ENCODE measurements around the gene PLXNB2.

The PLXNB2 gene

DNA sequence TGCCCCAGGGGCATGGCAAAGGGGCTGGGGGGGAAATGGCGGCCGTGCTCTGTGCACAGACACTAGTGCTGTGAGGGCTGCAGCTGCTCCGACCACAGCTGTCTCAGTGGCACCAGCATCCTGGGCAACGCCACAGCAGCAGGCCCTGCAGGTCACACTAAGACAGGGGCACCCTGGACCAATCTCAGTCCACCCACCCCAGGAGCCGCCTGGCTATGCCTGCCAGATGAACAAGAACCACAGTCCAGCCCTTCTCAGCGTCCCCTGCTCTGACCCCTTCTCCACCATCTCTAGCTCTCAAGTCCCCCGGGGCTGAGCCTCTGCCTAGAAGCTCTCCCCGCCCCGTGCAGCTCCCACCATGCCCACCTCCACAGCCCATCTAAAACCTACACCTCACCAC, 79.1 kb downstream of the PLXNB2 start:
- DNase-seq (ENCODE audit: low spot score) (no peak), ATAC-seq (ENCODE audit: low read depth) (no peak)
- no peaks in the 10 kb centered on the region for H3K9me3 ChIP-seq (ENCODE audit: severe bottlenecking)
- H3K4me1 ChIP-seq (ENCODE audit: insufficient read depth, poor library complexity, severe bottlenecking) = no peaks in the 10 kb centered on the region
- TF ChIP-seq, protein P1, sequence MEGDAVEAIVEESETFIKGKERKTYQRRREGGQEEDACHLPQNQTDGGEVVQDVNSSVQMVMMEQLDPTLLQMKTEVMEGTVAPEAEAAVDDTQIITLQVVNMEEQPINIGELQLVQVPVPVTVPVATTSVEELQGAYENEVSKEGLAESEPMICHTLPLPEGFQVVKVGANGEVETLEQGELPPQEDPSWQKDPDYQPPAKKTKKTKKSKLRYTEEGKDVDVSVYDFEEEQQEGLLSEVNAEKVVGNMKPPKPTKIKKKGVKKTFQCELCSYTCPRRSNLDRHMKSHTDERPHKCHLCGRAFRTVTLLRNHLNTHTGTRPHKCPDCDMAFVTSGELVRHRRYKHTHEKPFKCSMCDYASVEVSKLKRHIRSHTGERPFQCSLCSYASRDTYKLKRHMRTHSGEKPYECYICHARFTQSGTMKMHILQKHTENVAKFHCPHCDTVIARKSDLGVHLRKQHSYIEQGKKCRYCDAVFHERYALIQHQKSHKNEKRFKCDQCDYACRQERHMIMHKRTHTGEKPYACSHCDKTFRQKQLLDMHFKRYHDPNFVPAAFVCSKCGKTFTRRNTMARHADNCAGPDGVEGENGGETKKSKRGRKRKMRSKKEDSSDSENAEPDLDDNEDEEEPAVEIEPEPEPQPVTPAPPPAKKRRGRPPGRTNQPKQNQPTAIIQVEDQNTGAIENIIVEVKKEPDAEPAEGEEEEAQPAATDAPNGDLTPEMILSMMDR (IDR thresholded peaks at IDR 0.05; ENCODE audit: poor library complexity, severe bottlenecking) = no peak
- H3K36me3 ChIP-seq (ENCODE audit: low read depth) = peaks cover 15% of the 10 kb centered on the region
- no peaks in the 10 kb centered on the region for H3K27me3 ChIP-seq (ENCODE audit: insufficient read depth, poor library complexity, severe bottlenecking)
- no peak overlapping the region for H3K4me3 ChIP-seq (ENCODE audit: severe bottlenecking)
- H3K27ac ChIP-seq (ENCODE audit: poor library complexity, severe bottlenecking) = no peak overlapping the region

DNA sequence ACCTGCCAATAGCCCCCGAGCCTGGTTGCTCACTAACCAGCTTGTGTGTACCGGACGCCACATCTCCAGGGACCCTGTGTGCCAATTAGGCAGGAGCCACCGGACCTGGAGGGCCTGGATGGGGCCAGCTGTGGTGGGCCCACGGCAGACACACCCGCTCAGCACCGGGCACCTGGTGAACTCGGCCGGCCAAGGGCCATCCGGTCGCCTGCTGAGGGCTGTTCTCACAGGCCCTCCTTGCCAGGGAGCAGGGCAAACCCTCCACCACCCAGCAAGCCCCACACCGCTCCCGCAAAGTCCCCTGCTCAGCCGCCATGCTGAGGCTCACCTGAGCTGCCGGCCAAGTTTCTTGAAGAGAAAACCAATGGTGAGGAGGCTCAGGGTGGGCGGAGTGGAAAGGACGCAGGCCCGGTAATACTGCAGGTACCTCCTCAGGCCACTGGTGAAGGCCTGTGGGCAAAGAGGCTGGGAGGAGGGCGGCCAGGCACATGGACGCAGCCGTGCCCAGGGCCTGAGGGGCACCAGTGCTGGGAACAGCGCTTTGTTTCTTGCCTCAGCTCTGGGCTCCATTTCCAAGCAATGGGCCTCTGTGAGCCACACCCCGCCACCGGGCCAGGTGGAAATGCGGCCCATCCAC, 79.7 kb downstream of the PLXNB2 start:
- Histone ChIP-seq H3K36me3 (ENCODE audit: low read depth) (peaks cover 22% of the 10 kb centered on the region), H3K4me3 (ENCODE audit: severe bottlenecking) (no peak overlapping the region), H3K27me3 (ENCODE audit: insufficient read depth, poor library complexity, severe bottlenecking) (no peaks in the 10 kb centered on the region), H3K9me3 (ENCODE audit: severe bottlenecking) (no peaks in the 10 kb centered on the region), H3K4me1 (ENCODE audit: insufficient read depth, poor library complexity, severe bottlenecking) (no peaks in the 10 kb centered on the region), H3K27ac (ENCODE audit: poor library complexity, severe bottlenecking) (no peak overlapping the region)
- DNase-seq (ENCODE audit: low spot score) = peak; percentile 46
- no peak for ATAC-seq (ENCODE audit: low read depth)
- TF ChIP-seq, protein P1 (IDR thresholded peaks at IDR 0.05; ENCODE audit: poor library complexity, severe bottlenecking) = no peak

GRCh38 chr22:50226875-50227165, 80.6 kb downstream of the PLXNB2 start:
- no peaks in the 10 kb centered on the region for H3K9me3 ChIP-seq (ENCODE audit: severe bottlenecking)
- TF ChIP-seq, protein P1 (IDR thresholded peaks at IDR 0.05; ENCODE audit: poor library complexity, severe bottlenecking) = no peak
- H3K27me3 ChIP-seq (ENCODE audit: insufficient read depth, poor library complexity, severe bottlenecking) = no peaks in the 10 kb centered on the region
- ATAC-seq (ENCODE audit: low read depth) = no peak
- peaks cover 29% of the 10 kb centered on the region for H3K36me3 ChIP-seq (ENCODE audit: low read depth)
- no peak overlapping the region for H3K4me3 ChIP-seq (ENCODE audit: severe bottlenecking)
- peak; percentile 49 for DNase-seq (ENCODE audit: low spot score)
- H3K27ac ChIP-seq (ENCODE audit: poor library complexity, severe bottlenecking) = no peak overlapping the region
- H3K4me1 ChIP-seq (ENCODE audit: insufficient read depth, poor library complexity, severe bottlenecking) = no peaks in the 10 kb centered on the region

DNA sequence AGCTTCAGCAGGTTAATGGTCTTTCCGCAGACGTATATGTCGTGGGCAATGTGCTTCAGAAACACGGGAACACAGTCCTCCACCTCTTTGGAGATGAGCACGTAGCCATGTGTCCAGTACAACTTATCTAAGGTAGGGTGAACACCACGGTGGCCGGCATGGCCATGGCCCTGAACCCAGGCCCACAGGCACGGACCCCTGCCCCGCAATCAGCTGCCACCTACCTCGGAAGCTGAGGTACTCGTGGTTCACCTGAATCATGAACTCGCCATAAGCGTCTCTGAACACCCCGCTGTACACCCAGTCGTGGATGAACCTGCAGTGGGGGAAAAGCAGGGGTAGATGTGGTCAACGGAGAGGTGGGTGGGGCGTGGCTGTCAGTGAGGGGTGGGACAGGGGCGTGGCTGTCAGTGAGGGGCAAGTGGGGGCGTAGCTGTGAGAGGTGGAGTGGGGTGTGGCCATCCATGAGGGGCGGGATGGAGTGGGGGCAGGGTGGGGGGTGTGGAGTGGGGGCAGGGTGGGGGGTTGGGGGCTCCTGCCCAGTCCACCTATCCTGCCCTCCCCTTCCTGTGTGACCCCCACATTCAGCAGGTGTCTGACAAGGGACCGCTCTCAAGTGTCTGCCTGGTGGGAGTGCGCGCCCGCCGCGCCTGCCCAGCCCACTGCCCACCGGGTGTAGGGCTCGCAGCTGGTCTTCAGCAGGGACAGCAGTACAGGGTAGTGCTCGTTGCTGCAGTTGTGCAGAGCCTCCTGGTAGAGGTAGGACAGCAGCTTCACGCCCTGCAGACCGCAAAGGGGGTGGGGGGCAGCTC, 81.2 kb downstream of the PLXNB2 start:
- Histone ChIP-seq H3K4me3 (ENCODE audit: severe bottlenecking) (no peak overlapping the region), H3K27ac (ENCODE audit: poor library complexity, severe bottlenecking) (no peak overlapping the region)
- TF ChIP-seq, protein P1 (IDR thresholded peaks at IDR 0.05; ENCODE audit: poor library complexity, severe bottlenecking) = no peak

More for the DNA sequence above, 81.2 kb downstream of the PLXNB2 start:
- Histone ChIP-seq H3K27me3 (ENCODE audit: insufficient read depth, poor library complexity, severe bottlenecking) (no peaks in the 10 kb centered on the region), H3K9me3 (ENCODE audit: severe bottlenecking) (no peaks in the 10 kb centered on the region), H3K4me1 (ENCODE audit: insufficient read depth, poor library complexity, severe bottlenecking) (no peaks in the 10 kb centered on the region), H3K36me3 (ENCODE audit: low read depth) (peaks cover 33% of the 10 kb centered on the region)
- ATAC-seq (ENCODE audit: low read depth) (no peak), DNase-seq (ENCODE audit: low spot score) (peak; percentile 52)
